PC-9 (cell line): Measurements from ENCODE around the gene AKAP12.

Experiments
- CTCF ChIP-seq: fragments of 200-600 bp; sonication (generic); conservative IDR thresholded peaks from 2 replicates; pipeline ENCODE4 v1.6.1; 2017; ENCODE audit warnings: mixed run types, antibody characterized with exemption, mild to moderate bottlenecking, moderate library complexity
- EZH2 ChIP-seq: fragments of 200-600 bp; sonication (generic); IDR thresholded peaks from 2 replicates; pipeline ENCODE4 v1.8.0; 2017; ENCODE audit warnings: antibody characterized with exemption, low read depth

GRCh38 chr6:151326116-151326825 is 86.5 kb downstream of the AKAP12 start:
- no peak for TF ChIP-seq EZH2
- TF ChIP-seq CTCF = no peak
